SH-SY5Y (cell line): ENCODE measurements around the gene CCM2.

Source experiments
- GATA2 ChIP-seq: IDR thresholded peaks from 2 replicates; pipeline ENCODE4 v1.6.1; 2011; ENCODE audit warnings: mild to moderate bottlenecking, low read depth, low read length
- GATA3 ChIP-seq: IDR thresholded peaks from 2 replicates; pipeline ENCODE4 v1.6.1; 2011; ENCODE audit warnings: low read depth, mild to moderate bottlenecking, low read length, moderate library complexity

Gene CCM2

DNA sequence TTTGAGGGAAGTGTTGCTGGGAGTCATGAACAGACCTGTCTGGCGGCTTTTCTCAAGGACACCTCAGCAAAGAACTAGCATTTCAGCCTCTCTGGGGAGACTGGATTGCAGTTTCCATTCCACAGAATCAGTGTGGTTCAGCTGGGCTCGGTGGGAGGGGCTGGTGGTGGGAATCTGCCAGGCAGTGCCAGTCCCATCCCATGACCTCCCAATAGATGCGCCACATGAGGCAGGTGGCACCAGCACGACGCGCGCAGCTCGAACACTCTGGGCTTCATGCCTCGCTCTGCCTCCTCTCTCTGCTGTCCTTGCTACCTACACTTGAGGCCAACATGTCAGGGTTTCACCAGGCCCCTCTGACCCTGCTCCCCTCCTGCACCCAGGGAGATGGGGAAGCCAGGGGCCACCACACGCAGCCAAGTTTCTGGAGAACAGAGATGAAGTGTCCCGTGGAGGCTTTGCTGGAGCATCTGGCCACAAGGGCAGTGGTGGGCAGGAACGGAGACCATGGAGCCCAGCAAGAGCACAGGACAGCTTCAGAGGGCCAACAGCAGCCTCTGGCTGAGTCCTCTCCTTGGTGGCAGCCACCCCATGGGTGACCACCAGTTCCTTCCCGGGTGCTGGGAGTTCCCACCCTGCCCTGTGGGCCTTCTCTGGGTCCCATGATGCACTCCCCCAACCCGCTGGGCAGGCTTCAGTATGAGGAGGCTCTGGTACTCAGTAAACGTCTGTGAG, 86.5 kb downstream of the CCM2 start:
- TF ChIP-seq GATA2 (no peak), GATA3 (no peak)

DNA sequence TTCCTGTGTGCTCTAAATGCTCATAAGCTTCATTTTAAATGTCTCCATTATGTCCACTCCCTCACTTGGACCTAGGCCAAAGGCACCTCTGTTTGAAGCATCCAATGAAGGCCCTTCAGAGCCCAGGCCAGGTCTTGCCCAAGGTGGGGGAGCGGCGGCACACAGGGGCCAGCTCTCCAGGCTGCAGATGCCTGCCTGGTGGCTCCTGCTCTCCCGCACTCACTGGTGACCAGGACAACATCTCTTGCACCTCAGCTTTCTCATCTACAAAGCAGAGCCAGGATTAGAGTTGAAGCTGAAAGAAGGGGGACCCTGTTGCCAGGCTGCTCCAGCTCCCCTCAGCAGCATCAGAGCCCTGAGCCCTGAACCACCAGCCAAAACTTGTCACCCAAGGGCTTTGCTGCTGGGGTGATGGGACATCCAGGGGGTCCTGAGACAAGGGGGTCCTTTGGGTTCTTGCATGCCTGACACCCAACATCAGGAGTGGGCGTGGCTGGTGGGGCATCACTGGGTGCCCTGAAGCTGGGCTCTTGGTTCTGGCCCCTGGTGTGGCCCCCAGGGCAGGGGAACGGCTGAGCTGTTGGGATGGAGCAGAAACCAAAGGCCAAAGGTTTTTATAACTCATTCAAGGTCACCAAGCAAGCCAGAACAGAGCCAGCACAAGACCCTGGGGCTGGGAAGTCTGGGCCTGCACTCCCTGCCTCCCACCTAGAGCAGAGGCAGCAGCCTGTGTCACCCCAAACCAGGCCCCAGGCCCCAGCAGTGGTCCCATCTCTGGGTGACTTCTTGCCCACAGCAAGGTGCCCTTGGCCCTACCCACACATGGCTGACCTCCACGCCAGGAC, 87.5 kb downstream of the CCM2 start:
- TF ChIP-seq GATA3: no peak
- no peak for TF ChIP-seq GATA2

DNA sequence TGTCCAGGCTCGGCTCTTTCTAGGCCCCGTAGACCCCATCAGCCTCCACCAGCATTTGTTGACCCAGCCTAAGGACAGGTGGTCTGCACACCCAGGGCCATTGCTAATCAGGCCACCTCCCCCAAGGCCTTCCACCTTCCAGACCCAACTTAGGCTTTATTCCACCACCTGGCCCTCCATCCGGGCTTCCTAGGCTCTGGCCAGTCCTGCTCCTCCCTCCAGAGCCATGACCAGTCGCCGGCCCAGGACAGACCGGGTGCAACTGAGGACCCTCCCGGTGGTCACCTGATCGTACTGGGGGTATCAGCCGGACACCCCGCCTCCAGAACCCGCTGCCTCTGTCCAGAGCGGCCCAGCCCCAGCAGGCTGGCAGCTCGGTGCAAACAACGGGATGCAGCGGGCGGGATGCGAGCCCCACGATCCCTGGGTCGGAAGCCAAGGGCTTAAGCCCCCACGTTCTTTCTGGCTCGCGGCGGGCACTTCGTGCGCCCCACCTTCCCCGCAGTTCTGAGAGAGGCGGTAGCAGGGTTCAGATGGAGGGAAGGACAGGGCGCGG, 88.2 kb downstream of the CCM2 start:
- no peak for TF ChIP-seq GATA3
- TF ChIP-seq GATA2: no peak

DNA sequence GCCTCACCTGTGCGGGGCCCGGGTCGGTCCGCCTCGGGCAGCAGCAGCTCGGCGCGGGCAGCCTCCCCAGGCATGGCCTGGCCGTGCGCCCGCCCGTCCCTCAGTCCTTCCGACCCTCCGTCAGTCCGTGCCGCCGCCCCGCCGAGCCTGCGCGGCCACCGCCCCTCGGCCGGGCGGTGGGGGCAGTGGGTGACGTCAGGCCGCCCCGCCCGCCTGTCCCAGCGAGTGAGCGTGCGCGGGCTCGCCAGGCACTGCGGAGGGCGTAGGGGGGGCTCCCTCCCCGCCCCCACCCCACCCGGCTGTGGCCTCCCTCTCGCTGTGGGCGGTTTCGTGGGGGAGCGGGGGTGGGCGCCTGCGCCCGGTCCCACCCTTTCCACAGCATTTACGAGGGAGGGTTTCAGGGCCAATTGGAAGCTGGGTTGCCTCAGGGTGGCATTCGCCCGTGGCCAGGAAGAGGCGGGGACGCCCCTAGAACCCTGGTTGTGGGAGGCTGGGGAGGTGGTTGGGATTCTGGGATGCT, 88.9 kb downstream of the CCM2 start, which contains the start of gene NACAD:
Gene NACAD (minus strand): TSS at position 149 of the 520 bp plus-strand sequence. CDS start 75 bp downstream, at position 74.
- TF ChIP-seq GATA2: no peak
- no peak for TF ChIP-seq GATA3

DNA sequence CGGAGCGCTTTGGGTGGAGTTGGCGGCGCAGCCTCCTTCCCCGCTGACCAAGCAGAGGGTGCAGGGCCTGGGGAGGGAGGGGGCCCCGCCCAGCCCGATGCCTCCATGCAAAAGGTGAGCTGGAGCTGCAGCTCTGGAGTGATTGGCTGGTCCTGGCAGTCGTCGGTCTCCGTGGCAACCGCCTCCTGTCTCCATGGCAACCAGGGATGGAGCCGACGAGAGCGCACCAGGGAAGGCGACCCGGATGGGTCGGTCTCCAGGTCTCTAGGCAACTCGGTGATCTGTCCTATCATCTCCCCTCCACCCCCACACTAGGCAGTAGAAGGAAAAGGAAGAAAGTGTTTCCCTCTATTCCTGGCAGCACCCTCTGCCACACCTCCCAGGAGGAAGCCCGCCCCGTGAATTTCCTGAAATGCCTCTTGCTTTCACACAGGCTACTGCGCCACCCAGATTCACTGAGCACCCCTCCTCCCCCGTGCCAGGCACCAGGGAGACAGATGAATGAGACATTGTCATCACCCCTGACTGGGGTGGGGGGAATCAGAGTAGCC, 89.4 kb downstream of the CCM2 start:
- TF ChIP-seq GATA2 (no peak; the same call in none of the 2 replicates), GATA3 (no peak)

DNA sequence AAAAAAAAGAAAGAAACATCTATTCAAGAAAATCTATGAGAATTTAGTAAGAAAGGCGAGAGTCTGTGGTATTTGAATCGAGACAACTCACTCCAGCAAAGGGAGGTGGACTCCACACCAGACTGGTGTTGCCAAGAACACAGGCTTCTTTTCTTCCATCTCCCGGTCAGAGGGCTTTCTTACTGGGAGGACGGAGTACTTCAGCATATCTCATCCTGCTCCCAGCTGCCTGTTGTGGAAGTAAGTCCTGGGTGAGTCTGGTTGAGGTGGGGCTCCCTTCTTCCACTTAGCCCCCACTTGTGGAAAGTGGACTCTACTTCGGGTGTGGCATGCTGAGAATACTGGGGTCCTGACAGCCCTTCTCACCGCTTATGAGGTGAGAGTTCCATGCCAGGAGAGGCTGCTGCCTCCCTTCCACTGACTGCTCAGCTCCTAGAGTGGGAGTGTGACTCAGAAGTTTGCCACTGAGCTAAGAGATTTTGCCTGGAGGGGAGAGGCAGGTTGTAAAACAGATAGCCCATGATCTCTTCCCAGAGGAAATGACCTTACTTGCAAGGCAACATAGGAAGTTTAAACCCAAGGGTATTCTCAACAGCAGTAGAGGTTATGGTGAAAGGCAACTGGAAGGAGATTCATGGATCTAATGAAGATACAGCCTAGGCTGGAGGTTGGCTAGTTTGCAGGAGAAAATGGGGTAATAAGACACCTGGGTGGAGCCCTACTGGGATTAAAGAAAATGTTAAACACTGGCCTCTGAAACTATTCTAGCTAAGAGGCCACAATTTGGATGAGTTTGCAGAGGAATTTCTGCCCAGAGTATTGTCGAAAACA, 92.3 kb downstream of the CCM2 start:
- no peak for TF ChIP-seq GATA3
- no peak for TF ChIP-seq GATA2

DNA sequence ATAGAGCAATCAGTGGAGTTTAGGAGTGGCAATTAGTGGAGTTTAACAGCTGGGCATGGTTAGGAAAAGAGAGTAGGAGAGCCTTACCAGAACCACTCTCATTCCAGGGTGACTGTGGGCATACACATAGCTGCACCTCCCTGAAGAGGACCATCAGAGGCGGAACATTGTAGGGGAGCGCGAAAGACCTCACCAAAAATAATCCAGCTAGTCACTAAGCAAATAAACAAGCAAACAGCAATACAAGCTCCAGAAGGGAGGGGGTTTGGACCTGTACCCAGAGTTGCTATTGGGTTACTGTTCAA, 92.9 kb downstream of the CCM2 start:
- TF ChIP-seq GATA2: no peak
- TF ChIP-seq GATA3: no peak

DNA sequence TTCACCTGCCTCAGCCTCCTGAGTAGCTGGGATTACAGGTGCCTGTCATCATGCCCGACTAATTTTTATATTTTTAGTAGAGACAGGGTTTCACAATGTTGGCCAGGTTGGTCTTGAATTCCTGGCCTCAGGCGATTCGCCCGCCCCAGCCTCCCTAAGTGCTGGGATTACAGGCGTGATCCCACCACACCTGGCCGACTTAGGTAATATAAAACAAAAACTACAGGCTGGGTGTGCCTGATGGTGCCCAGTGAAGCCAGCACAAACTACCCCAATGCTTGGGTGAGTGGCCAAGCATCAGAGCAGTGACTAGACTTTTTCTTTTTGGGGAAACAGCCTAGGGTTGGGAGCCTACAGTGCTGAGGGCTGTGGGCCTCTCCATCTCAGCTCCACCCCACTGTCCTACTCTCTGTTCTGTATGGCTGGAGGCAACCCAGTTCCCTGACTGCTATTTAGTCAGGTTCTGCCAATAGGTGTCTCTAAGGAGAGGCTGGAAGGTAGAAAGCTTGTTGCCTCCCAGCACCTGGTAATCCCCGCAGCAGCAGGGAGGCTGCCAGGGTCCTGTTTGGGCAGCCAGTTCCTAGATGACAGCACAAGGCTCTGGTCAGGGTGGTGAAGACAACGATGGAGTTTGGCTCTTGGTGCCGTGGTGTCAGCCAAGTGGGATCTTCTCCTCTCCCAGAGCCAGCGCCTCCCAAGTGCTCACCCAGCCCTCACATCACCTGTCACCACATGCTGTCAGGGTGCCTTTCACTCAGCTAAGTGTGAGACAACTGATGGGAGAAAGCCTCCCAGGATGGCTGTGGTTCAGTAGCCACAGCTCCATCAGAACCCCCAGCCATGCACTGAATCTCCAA, 99.2 kb downstream of the CCM2 start:
- TF ChIP-seq GATA3 (no peak), GATA2 (no peak)

DNA sequence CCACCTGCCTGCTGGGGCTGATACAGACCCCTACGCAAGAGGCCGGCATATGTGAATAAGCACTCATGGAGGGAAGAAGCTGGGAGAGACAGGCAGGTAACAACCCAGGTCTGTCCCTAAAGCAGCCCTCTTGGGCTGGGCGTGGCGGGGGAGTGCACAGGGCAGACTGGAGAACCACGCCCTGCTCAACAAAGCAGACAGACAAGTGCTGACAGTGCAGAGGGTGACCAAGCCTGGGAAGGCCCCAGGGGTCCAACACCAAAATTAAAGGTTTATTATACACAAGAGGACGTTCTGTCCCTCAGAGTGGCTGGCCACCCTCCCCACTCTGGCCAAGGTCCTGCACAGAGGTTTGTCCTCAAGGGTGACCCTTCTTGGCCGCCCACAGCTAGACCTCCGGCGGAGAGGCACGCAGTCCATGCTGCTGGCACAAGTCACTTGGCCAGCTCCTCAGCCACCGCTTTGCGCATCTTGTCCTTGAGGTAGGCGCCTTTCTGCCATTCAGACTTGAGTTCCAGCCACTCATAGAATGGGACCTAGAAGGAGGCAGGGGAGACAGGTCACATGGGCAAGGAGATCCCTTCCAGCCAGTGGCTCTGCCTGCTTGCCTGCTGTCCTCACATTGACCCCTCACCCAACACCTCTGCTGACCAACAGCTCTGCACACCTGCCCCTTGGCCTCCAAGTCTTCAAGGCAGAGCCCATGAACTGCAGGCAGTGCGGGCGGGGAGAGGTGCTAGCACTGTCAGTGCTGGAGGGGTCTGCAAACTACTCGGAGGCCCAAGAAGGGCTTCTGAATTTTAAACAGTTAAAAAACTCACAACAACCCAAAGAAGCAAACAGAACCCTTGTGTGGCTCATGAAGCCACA, 100.1 kb downstream of the CCM2 start:
- TF ChIP-seq GATA3 (no peak), GATA2 (no peak)

DNA sequence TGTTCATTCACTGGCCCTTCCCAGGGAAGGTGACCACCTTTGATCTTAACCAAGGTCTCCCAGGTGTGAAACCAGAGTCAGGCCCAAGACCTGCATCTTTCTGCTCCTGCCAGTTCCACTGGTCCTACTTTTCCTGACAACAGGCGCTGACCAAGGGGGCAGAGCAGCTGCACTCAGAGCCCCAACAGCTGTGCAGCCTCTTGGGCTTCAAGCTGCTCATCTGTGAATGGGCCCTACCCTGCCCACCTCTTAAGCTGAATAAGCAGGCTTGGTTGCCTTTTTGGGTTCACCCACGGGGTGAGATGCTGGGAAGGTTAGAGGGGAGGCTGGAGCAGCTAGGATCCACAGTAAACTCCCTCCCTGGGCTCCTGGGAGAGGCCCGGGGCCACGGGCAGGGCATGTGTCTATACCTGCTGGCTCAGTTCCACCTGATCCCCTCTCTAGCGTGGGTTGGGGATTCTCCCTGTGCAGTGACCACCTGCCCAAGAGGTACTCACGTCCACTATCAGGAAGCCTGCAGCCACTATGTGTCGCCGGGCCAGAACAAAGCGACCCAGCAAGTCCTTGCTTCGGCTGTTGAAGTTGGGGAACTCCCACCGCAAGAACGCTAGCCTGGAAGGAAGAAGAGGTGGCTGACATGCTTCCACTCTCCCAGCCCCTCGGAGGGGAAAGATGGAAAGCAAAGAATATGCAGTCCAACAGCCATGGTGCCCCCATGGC, 100.9 kb downstream of the CCM2 start:
- TF ChIP-seq GATA2: no peak
- TF ChIP-seq GATA3: no peak

DNA sequence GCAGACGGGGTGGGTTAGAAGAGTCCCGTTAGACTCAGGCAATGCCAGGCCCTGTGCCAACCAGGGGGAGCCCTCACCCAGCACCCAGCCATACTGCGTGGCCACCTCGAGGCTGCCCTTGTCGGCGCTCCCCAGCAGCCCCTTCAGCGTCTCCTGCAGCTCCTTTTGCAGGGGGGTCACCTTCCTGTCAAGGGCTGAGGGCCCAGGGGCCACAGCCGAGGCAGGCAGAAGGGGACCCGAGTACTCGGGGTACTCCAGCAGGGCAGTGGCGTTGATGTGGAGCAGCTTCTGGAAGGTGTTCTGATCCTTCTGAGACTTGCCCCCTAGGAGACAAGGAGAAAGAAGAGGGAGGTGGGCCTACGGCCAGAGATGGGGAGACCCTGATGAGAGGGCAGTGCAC, 101.7 kb downstream of the CCM2 start:
- no peak for TF ChIP-seq GATA3
- no peak for TF ChIP-seq GATA2
